ENCODE results near the gene RBM44. TPM values are rescaled to one million over a fixed set of nuclear protein-coding genes. Genes with fewer than 3 reads are reported as not detected.

The RBM44 gene
- total and polyA plus RNA-seq, 10 donors, result 0.29 to 3.1 (median 1.5) TPM

DNA sequence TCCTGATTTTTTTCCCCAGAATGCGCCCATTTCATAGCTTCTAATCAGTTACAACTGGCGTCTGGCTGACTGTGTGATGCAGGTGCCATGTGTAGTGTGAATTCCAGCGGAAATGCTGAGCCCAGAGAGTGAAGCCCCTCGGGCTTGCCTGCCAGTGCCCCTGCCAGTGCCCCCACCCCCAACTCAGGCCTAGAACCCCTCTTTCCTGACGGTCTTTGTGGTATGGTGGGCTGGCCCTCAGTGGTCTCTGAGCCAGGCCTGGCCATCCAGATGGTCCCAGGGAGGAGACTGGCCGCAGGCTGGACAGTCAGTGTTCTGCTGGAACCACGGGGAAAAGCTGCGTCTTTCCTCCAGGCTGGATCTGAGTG, 63.9 kb downstream of the RBM44 start:
- Histone ChIP-seq H3K4me1 (peaks cover 0 to 27% (median 17%) of the 10 kb centered on the region in 6 donors), H3K27me3 (replicated peaks in 1 of 7) (peaks cover 0 to 62% (median 11%) of the 10 kb centered on the region in 7 donors), H3K36me3 (no peaks in the 10 kb centered on the region), H3K4me3 (no peak overlapping the region), H3K9me3 (no peaks in the 10 kb centered on the region), H3K27ac (no peak overlapping the region)
- no peak for TF ChIP-seq POLR2A (IDR thresholded peaks at IDR 0.05)
- no peak for TF ChIP-seq POLR2AphosphoS5 (IDR thresholded peaks at IDR 0.05)
- TF ChIP-seq, protein P1, sequence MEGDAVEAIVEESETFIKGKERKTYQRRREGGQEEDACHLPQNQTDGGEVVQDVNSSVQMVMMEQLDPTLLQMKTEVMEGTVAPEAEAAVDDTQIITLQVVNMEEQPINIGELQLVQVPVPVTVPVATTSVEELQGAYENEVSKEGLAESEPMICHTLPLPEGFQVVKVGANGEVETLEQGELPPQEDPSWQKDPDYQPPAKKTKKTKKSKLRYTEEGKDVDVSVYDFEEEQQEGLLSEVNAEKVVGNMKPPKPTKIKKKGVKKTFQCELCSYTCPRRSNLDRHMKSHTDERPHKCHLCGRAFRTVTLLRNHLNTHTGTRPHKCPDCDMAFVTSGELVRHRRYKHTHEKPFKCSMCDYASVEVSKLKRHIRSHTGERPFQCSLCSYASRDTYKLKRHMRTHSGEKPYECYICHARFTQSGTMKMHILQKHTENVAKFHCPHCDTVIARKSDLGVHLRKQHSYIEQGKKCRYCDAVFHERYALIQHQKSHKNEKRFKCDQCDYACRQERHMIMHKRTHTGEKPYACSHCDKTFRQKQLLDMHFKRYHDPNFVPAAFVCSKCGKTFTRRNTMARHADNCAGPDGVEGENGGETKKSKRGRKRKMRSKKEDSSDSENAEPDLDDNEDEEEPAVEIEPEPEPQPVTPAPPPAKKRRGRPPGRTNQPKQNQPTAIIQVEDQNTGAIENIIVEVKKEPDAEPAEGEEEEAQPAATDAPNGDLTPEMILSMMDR (IDR thresholded peaks at IDR 0.05 in 8 of 11, conservative IDR thresholded peaks at IDR 0.05 in 3 of 11), result no peak
- peak; percentile 45 for DNase-seq
- intact Hi-C loops (cut with DNase I; ENCODE audit: low total_unique reads), result no loop called here
- 84 to 95% (median 92%) methylated on average over 7 to 8 of the region's 8 CpGs for WGBS, 5 donors

DNA sequence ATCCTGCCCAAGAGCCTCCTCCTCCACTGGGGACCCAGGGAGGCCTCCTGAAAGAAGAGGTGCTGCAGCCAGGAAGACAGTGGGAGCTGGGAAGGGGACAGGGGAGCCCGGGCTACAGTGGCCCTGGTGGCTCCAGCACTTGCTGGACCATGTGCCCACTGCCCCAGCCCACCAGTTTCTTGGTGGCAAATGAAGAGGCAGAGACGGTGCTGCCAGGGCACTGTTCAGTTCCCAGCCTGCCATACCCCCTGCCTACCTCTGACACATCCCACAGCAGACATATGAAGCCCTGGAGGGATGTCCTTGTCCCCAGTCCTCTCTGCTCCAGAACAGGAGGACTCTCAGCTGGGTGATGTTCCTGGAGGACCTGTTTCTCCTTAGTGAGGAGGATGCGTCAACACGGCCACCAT, 64.5 kb downstream of the RBM44 start:
- H3K4me1 ChIP-seq, result peaks cover 0 to 26% (median 17%) of the 10 kb centered on the region in 6 donors
- peak; percentile 41 for DNase-seq
- no peaks in the 10 kb centered on the region for H3K36me3 ChIP-seq
- peaks cover 0 to 57% (median 11%) of the 10 kb centered on the region in 7 donors for H3K27me3 ChIP-seq (replicated peaks in 1 of 7)
- intact Hi-C loops (cut with DNase I; ENCODE audit: low total_unique reads), result no loop called here
- H3K9me3 ChIP-seq, result no peaks in the 10 kb centered on the region
- TF ChIP-seq, protein P1 (IDR thresholded peaks at IDR 0.05 in 8 of 11, conservative IDR thresholded peaks at IDR 0.05 in 3 of 11), result no peak
- no peak for TF ChIP-seq POLR2A (IDR thresholded peaks at IDR 0.05)
- no peak for TF ChIP-seq POLR2AphosphoS5 (IDR thresholded peaks at IDR 0.05)
- H3K4me3 ChIP-seq, result no peak overlapping the region
- WGBS, 5 donors, result 88 to 98% (median 95%) methylated on average over 4 of the region's 4 CpGs
- H3K27ac ChIP-seq, result no peak overlapping the region

DNA sequence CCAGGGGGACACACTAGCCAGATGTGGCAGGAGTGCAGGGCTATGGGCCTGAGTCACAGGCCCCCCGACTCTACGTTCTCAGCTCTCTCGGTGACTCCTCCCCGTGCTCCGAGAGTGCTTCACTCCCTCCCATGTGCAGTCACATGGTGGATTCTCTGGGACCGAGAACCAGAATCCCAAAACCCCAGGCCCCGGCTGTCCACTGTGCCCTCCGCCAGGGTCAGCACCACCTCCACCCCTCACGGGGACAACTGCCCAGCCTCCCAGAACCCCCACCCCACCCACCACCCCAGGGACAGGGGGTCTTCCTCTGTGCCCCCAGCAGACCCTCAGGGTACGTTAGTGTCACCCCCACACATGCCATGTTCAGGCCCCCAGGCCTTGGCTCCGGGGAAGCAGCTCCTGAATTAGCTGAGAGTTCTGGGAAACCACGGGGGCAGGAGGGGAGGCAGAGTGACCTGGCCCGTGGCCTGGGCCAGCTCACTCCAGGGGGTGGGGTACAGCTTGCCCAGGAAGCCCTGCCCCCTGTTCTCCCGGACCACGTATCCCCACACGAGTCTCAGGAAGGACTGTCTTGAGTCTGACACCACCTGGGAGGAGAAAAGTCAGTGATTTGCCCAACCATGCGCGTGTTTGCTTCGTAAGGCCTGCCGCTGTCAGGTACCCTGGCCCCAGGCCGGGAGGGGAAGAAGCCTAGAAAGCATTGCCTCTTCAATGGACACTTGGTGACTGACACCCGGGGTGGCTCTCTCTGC, 65.3 kb downstream of the RBM44 start:
- Histone ChIP-seq H3K9me3 (no peaks in the 10 kb centered on the region), H3K27ac (no peak overlapping the region), H3K36me3 (no peaks in the 10 kb centered on the region), H3K27me3 (replicated peaks in 1 of 7) (peaks cover 0 to 55% (median 11%) of the 10 kb centered on the region in 7 donors), H3K4me3 (no peak overlapping the region), H3K4me1 (peaks cover 0 to 23% (median 14%) of the 10 kb centered on the region in 6 donors)
- peak; percentile 63 for DNase-seq
- intact Hi-C loops (cut with DNase I; ENCODE audit: low total_unique reads), result no loop called here
- TF ChIP-seq POLR2AphosphoS5 (IDR thresholded peaks at IDR 0.05) (no peak), POLR2A (IDR thresholded peaks at IDR 0.05) (no peak)
- TF ChIP-seq, protein P1 (IDR thresholded peaks at IDR 0.05 in 8 of 11, conservative IDR thresholded peaks at IDR 0.05 in 3 of 11), result no peak
- WGBS, 5 donors, result 81 to 87% (median 83%) methylated on average over 18 to 22 of the region's 22 CpGs

DNA sequence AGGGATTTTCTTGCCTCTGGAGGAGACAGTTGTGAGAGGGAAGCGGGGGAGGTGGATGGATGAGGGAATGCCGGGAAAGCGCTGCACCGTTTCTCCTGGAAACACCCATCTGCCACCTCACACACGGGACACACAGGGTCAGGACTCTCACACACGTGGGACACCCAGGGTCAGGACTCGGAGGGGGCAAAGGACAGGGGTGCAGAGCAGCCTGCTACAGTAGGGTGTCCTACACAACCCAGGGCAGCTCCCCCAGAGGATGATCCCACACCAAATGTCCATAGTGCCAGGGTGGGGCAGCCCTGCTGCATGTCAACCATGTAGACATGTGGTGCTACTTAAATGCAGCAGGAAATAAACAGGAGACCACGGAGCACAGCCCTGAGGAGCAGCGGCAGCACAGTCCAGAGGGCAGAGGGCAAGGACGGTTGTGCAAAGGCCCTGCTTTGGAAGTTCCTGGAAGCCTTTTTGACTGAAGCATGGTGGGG, 65.9 kb downstream of the RBM44 start:
- no peak overlapping the region for H3K27ac ChIP-seq
- 74 to 91% (median 83%) methylated on average over 10 of the region's 10 CpGs for WGBS, 5 donors
- H3K9me3 ChIP-seq, result no peaks in the 10 kb centered on the region
- intact Hi-C loops (cut with DNase I; ENCODE audit: low total_unique reads), result no loop called here
- peaks cover 0 to 55% (median 10%) of the 10 kb centered on the region in 7 donors for H3K27me3 ChIP-seq (replicated peaks in 1 of 7)
- no peak overlapping the region for H3K4me3 ChIP-seq
- DNase-seq, result no peak
- TF ChIP-seq, protein P1 (IDR thresholded peaks at IDR 0.05 in 8 of 11, conservative IDR thresholded peaks at IDR 0.05 in 3 of 11), result no peak
- TF ChIP-seq POLR2A (IDR thresholded peaks at IDR 0.05), result no peak
- TF ChIP-seq POLR2AphosphoS5 (IDR thresholded peaks at IDR 0.05), result no peak
- H3K36me3 ChIP-seq, result no peaks in the 10 kb centered on the region
- peaks cover 0 to 24% (median 12%) of the 10 kb centered on the region in 6 donors for H3K4me1 ChIP-seq

Measured in spleen (tissue), 11 donors.